Peyer's patch (tissue), 4 donors: ENCODE results near the gene SMARCD3.

Experiments
- POLR2A ChIP-seq, 2 donors: fragments of 450-650 bp; IDR thresholded peaks; one replicate each; pipeline ENCODE4 v1.5.1; 2017; ENCODE audit warnings: antibody characterized with exemption in 2 of 2, mild to moderate bottlenecking in 2 of 2, moderate library complexity in 2 of 2
- TF ChIP-seq, protein P1 (sequence below), 6 experiments: fragments of 450-650 bp in 4 of 6; fragments of 200-600 bp in 2 of 6; sonication (generic) in 1 of 6; IDR thresholded peaks; one replicate each; pipeline ENCODE4 v1.5.1; 2017 to 2019; ENCODE audit warnings: antibody characterized with exemption in 6 of 6, mild to moderate bottlenecking in 3 of 6, moderate library complexity in 1 of 6

DNA sequence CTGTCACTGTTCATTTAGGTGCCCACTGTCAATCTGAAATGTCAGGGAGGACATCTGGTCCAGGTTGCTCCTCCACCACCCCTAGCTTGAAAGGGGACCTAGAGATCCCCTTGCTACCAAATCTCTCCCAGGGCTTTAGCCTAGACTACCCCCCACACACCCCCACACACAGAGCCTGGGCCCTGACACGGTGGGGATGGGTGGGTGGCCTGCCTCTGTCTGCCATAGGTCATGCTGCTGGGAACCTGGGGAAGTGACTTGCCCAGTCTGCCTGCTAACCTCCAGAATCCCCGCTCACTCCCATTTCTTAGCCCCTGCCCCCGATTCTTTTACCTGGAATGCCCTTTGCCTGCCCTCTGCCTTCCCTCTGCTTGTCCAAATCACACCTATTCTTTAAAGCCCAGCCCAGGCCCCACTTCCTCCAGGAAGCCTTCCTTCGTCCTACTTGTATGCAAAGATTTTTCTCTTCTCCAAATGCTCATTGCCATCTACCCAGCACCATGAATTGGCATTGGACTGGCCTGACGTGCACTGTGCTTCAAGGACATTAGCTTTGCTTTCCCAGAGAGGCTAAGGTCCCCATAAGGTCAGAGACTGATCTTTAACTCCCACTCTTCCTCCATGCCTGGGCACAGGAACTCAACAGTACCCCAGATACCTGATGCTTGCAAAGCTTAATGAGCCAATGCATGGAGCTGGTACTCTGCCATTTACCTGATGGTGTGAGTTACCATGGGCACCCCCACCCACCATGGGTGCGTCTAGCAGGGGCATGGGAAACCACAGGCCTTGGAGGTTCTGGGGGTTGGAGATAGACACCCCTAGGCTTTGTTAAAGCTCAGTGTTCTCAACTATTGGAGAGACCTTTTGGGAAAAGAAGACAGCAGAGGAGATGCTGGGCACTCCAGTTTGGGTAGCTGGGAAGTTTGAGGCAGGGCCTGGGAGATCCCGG is 2.0 kb upstream of the SMARCD3 start:
- TF ChIP-seq, protein P1, sequence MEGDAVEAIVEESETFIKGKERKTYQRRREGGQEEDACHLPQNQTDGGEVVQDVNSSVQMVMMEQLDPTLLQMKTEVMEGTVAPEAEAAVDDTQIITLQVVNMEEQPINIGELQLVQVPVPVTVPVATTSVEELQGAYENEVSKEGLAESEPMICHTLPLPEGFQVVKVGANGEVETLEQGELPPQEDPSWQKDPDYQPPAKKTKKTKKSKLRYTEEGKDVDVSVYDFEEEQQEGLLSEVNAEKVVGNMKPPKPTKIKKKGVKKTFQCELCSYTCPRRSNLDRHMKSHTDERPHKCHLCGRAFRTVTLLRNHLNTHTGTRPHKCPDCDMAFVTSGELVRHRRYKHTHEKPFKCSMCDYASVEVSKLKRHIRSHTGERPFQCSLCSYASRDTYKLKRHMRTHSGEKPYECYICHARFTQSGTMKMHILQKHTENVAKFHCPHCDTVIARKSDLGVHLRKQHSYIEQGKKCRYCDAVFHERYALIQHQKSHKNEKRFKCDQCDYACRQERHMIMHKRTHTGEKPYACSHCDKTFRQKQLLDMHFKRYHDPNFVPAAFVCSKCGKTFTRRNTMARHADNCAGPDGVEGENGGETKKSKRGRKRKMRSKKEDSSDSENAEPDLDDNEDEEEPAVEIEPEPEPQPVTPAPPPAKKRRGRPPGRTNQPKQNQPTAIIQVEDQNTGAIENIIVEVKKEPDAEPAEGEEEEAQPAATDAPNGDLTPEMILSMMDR (IDR thresholded peaks at IDR 0.05) = no peak
- TF ChIP-seq POLR2A (IDR thresholded peaks at IDR 0.05) = no peak
